SK-N-SH treated with all-trans-retinoic acid at 6 μM for 48 hours (cell line): Measurements from ENCODE around the gene DDI1.

Experiments used
- ARNTL ChIP-seq: fragments of 450-650 bp; formaldehyde crosslinking; IDR thresholded peaks from 2 replicates; pipeline ENCODE4 v1.5.0; 2020; ENCODE audit warnings: low read depth, mild to moderate bottlenecking, moderate library complexity, borderline replicate concordance
- ZFP3 ChIP-seq: fragments of 250-450 bp; sonication (Bioruptor Pico); IDR thresholded peaks from 2 replicates; pipeline ENCODE4 v1.5.0; 2020; ENCODE audit warnings: mild to moderate bottlenecking, moderate library complexity
- ZNF565 ChIP-seq: fragments of 450-650 bp; formaldehyde crosslinking; conservative IDR thresholded peaks from 2 replicates; pipeline ENCODE4 v1.5.0; 2020; ENCODE audit warnings: low read depth, mild to moderate bottlenecking, moderate library complexity
- TF ChIP-seq, protein P1 (sequence below): fragments of 250-450 bp; sonication (Bioruptor Pico); IDR thresholded peaks from 2 replicates; pipeline ENCODE4 v1.5.1; 2021; ENCODE audit warnings: mild to moderate bottlenecking, moderate library complexity

DNA sequence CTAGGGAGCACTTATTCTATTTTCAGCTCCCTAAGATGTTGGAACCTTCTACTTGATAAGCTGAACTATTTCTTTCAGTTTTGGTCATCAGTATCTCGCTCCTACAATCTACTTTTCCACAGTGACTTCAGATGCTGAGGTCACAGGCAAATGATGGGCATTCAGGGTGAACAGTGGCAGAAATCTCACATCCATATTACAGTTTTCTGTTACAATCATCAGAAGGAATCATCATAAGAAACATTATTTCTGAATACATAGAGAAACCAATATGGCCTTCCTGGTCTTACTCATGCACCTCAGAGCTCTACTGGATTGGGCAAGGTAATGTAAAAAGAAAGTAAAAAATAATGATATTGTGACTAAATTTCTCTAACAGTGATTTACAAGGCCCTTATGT, 39.4 kb upstream of the DDI1 start:
- TF ChIP-seq, protein P1, sequence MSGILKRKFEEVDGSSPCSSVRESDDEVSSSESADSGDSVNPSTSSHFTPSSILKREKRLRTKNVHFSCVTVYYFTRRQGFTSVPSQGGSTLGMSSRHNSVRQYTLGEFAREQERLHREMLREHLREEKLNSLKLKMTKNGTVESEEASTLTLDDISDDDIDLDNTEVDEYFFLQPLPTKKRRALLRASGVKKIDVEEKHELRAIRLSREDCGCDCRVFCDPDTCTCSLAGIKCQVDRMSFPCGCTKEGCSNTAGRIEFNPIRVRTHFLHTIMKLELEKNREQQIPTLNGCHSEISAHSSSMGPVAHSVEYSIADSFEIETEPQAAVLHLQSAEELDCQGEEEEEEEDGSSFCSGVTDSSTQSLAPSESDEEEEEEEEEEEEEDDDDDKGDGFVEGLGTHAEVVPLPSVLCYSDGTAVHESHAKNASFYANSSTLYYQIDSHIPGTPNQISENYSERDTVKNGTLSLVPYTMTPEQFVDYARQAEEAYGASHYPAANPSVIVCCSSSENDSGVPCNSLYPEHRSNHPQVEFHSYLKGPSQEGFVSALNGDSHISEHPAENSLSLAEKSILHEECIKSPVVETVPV = no peak
- TF ChIP-seq ZFP3 (CRISPR knock-in tag) (no peak), ZNF565 (CRISPR knock-in tag) (no peak), ARNTL (no peak)
